COR-L47 (cell line): ENCODE data around the gene FBXL17.

Source experiments
- DNase-seq: peaks from one replicate; lab custom pipeline; 2025; lab: John Stamatoyannopoulos, UW

Gene FBXL17

DNA sequence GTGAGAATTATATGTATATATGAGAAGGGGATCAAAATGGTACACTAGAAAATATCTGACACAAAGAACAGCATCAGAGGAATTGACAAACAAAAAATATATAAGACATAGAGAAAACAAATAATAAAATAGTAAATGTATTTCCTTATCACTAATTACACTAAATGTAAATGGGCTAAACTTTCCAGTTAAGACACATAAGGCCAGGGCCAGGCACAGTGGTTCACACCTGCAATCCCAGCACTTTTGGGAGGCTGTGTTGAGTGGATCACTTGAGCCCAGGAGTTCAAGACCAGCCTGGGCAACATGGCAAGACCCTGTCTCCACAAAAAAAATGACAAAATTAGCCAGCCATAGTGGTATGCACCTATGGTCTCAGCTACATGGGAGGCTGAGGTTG is 8.5 kb downstream of the FBXL17 start:
- no peak for DNase-seq

DNA sequence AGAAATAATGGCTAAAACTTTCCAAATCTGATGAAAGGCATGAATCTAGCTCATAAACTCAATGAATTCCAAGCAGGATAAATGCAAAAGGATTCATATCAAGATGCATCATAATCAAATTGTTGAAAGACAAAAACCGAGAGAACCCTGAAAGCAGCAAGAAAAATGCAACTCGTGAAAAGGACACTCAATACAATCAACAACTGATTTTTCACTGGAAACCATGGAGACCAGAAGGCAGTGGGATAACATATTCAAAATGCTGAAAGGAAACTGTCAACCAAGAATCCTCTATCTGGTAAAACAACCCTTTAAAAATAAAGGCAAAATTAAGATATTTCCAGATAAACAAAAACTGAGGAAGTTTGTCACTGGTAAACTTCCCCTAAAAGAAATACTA is 9.5 kb downstream of the FBXL17 start:
- no peak for DNase-seq

DNA sequence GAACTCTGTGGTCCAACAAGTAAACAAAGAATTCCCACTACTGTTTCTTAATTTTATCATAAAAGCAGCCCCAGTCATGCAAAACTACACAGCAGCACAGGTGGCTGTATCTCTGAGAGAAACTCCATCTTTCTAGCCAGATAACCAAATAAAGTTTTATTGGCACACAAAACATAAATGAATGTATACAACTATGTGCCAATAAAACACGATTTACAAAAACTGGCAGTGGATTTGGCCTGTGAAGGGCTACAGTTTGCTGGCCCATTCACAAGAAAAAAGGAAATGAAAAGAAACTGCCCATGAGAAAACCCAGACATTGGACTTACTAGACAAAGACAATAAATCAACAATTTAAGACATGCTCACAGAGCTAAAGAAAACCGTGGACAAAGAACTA is 10.6 kb downstream of the FBXL17 start:
- no peak for DNase-seq

DNA sequence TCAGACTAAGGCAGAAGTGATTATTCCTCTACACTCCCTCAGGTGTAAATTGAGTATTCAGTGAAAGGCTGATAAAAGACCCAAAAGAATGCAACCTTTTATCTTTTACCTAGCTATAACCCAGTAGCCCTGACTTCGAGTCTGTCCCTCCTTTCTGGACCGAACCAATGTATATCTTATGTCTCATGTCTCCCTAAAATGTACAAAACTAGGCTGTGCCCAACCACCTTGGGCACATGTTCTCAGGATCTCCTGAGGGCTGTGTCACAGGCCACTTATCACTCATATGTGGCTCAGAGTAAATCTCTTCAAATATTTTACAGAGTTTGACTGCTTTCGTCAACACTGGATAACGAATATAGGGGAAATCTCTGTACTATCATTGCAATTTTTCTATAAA is 12.7 kb downstream of the FBXL17 start:
- DNase-seq, result no peak

DNA sequence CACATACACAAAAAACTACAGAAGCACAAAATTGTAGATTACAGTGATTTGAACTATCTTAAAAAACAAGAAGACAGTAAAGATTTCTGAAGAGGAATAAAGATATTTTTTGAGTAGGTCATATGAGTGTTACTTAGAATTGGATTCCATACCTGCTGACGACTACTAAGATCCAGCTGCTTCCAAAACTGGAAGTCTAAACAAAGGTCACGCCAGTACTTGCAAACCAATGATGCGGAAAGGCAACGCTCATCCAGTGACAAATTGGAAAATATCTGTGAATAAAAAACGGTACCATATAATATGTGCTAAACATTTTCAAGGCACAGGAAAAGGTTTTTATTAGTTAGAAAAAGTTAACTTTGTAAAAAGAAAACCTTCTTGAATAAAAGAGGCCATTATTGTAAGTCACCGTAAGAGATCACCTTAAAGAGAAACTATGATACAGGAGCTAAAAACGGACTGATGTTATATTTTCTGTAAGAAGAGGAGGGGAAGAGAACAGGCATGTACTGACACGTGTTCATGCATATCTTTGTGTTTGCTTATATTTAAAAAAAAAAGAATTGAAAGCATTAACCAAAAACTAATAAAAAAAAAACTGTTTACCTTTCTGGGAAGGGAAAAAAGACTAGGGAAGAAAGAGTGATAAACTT is 14.1 kb downstream of the FBXL17 start:
- DNase-seq, result no peak

DNA sequence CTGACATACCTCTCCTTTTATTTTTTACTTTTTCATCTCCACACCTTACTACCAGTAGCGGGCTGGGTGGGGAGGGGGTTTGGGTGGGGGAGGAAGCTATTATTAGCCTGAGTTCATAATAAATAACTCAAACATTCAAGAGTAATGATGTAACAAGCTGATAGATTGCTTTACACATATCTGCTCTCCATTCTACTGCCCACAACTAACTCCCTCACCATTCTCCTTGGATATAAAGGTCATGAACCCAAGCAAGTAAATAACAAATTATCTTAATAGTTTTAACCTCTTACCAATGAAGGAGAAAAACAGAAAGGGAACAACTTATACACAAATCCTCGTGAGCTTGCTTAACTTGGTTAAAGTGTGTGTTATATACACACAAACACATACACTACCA is 15.4 kb downstream of the FBXL17 start:
- no peak for DNase-seq

DNA sequence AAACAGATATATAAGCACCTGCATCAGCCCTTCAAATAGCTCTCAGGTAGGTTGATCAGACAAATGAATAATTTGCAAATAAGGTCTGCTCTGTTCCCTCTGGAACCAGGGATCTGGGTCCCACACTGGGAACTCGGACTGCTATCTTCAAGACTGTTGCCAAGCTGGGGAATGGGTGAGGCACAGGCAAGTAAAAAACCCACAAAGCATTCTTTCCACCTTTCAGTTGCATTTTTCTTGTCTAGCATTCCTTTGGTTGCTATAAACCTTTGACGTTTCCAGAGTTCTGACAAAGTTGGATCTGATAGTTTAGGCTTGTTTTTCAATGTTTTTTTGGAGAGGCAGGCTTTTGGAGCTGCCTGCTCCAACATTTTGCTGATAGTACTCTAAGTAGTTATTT is 20.1 kb downstream of the FBXL17 start:
- no peak for DNase-seq

DNA sequence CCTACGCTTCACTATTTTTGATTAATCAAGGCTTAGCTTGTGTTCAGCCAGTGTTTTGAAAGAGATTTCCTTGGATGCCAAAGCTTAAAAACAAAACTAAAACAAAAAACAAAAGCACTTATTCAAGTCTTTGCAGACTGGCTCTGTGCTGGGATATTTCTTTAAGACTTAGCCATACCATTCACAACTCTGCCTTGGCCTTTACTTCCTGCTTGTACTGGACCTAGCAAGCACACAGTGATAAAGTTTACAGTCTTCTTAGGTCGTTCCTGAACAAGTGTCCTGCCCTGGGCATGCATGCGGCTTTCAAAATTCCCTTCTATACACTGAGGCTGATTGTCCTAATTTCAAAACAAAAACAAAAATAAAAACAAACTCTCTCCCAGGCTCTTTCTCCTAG is 20.7 kb downstream of the FBXL17 start:
- no peak for DNase-seq

DNA sequence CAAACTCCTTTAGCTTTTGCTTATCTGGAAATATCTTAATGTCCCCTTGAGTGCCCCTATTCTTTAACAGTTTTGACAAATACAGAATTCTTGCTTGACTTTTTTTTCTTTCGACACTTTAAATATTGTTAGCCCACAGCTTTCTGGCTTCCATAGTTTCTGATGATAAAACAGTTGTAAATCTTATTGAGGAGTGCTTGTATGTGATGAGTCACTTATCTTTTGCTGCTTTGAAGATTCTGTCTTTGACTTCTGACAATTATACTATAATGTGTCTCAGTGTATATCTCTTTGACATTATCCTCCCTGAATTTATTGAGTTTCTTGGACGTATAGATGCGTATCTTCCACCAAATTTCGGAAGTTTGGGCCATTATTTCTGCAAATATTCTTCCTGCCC is 21.6 kb downstream of the FBXL17 start:
- DNase-seq, result no peak

DNA sequence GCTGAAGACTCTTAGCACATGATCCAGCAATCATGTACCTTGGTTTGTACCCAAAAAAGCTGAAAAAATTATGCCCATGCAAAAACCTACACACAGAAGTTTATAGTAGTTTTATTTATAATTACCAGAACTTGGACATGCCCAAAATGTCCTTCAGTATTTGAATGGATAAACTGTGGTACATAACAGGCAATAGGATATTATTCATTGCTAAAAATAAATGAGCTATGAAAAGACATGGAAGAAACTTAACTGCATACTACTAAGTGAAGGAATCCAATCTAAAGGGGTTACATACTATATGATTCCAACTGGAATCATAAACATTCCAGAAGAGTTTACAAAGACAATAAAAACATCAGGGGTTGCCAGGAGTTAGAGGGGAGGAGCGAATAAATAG is 25.6 kb downstream of the FBXL17 start:
- no peak for DNase-seq

DNA sequence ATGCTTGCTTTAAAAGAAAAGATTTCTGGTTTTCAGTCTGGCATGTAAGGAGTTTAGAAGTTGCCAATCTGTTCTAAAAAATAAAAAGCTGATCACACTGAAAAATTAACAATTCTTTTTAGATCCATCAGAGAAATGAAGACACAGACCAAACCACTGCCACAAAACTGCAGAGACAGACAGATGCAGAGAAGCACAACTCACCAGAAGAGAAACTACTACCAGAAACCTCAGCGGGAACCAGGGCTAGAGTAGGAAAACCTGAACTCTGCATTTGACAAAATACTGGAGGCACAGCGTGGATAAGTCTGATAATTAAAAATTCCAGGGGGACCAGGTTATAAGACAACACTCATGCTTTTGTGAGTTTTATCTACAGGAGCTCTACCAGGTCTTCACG is 28.8 kb downstream of the FBXL17 start:
- no peak for DNase-seq

DNA sequence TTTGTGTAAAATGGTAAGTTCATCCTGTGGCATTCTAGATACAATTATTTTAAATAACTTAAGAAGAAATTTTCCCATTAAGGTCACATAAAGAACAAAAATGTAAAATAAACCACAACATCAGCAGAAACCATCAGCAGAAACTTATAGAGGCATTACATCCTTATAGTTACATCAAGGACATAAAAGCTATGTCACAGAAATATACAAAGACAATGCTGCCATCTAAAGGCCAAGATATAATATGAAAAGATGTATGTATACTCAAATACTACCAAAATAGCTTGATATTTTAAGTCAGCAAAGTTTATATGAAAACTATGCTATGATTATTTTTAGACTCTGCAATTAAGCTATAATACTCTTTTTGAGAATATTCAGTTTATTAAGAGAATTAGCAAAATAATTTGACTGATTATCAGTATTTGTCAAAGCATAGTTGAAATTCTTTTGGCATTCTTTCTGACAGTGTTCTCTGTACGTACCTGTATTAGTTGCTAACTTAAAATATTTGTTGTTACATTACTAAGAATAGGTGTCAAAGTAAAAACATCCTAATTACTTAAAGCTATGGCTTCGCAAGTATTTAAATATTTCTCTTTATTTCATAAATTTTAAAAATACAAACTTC is 36.2 kb downstream of the FBXL17 start:
- peak; percentile 42 for DNase-seq

DNA sequence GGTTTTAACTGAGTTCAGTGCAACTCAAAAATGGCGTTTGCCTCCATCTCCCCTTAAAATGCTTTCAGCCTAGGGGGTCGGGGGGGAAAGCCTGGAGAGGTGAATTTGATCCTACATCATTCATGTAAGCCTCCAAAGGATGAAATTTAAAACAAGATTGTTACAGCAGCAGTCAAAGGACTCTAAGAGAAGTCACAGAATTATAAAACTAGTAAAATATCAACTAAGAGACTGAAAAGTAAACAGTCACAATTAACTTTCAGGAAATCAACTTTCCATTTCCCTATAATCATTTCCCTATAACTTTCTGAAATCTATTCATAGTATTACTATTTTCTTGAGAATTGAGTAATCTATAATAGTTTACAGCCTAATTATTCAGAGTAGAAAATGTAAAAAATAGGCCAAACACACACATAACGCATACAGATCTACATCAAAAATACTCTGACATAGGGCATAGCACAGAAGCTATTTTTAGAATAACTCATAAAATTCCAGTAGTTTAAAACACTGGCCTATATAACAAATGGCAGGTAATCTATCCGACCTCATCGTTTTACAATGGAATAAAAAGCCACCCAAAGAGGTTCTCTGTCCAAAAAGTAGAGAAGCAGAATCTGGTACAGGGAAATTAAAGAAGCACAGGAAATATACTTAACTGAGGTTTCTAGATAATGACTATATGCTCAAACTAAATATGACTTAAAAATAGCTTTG is 37.6 kb downstream of the FBXL17 start:
- DNase-seq, result no peak

DNA sequence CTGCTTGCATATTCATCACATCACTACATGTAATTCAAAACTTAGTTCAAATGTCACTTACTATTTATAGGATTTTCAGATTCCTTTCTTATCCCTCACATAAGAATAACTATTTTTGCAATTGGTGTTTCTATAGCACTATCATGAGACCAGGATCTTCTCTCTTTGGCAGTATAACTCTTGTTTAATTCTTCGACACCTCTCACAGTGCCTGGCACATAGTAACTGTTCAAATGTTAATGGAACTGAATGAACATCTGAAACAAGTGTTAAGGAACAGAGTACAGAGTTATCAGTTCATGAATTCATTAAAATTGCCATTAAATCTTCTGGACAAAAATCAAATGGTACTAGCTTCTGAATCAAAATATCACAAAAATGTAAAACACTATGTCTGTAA is 40.0 kb downstream of the FBXL17 start:
- DNase-seq, result no peak

DNA sequence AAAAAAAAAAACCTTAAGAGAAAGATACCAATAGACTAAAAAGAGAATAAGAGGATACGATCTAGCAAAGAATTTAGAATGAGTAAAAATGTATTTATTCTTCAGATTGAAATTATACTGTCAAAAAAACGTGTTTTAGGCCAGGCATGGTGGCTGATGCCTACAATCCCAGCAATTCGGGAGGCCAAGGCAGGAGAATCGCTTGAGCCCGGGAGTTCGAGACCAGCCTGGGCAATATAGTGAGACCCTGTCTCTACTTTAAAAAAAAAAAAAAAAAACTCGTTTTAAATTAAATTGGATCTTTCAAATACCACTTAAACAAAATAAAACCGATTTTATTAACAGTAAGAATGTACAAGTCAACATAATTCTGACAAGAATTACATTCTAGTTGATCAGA is 41.8 kb downstream of the FBXL17 start:
- no peak for DNase-seq

DNA sequence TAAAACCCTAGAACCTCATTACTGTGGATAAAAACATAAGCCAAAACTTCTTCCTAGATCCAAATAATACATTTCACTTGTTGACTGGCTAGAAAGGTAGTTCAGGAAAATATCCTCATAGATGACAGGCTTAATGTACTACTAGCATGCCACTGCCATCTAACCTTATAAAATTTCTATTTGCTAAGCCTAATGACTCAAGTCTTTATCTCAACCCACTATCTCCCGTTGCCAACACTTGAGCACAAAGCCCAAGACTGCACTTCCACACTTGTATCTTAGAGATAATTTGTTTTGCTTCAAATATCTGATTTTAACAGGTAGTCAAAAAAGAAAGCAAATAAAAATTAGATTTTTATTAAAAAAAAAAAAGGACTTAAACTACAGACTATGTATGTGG is 42.7 kb downstream of the FBXL17 start:
- DNase-seq, result no peak

DNA sequence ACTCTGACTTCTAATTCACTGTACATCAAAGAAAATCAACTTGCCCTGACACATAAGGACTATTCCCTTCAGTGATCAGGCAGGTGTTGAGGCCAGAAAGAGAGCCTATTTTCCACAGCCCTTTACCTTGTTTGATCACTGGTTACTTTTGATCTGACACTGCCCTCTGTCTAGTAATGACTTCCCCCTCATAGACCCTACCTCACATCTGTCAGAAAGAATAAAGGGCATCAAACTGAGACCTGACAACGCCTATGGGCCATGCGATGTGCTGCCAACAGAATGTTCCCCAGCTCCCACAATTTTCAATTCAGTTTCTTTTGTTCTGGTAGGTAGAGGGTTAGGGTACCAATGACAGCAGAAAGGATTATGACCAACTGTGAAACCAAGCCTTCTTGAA is 47.7 kb downstream of the FBXL17 start:
- DNase-seq, result no peak

DNA sequence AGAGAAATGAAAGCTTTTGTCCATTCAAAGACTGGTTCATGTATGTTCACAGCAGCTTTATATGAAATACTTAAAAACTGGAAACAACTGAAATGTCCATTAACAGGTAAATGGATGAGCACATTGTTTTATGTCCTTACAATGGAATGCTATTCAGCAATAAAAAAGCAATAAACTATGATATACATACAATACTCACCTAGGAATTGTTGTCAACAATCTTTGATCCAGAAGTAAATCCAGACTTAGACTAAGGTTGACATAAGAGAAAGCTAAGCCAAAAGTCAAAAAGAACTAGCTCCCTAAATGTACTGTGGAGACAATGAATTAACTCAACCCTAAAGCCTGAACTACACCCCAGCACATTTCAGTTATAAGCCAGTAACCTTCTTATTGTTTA is 54.9 kb downstream of the FBXL17 start:
- no peak for DNase-seq

DNA sequence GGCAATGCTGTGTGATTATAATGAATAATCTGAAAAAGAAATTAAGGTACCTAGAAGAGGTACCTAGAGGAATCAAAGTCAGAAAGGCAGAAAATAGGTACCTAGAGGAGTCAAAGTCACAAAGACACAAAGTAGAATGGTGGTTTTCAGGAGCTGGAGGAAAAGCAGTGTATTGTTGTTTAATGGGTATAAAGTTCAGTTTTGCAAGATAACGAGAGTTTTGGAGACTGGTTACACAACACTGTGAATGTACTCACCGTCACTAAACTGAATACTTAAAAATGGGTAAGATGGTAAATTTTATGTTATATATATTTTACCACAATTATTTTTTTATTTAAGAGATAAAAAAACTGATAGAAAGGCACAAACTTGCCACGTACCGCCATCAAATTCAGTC is 57.0 kb downstream of the FBXL17 start:
- no peak for DNase-seq

DNA sequence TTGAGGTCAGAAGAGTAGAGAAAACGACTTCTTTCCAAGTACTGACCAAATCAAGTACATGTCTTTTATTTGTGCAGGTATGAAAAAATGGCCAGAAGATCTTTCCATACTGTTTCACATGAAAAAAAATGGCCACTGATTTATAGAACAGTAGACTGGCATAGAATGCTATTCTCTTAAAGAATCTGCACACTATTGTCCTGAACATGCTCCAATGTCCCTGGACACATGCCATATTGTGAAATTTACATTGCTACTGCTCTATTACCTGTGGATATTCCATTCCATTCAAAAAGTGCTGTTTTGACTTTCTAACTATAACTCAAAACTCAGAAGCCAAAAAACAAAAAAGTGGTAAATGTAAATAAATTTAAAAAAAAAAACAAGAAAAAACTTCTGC is 60.6 kb downstream of the FBXL17 start:
- DNase-seq, result no peak

DNA sequence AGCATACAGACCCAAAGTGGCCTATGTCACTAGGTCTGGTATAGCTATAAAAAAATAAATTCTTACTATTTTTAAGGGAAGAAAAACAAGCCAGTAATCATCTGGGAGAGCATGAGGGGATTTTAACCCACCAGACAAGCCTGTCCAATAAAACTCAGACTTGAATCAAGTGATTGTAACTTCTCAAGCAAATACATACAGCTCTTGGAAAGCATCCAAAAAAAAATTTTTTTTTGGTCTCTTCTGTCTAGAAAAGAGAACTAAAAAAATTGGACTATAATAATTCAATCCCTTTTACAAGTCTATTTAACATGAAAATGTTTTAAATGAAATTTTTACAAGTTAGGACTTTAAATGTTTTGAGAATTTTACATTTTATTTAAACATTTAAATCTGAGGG is 61.7 kb downstream of the FBXL17 start:
- DNase-seq, result no peak

DNA sequence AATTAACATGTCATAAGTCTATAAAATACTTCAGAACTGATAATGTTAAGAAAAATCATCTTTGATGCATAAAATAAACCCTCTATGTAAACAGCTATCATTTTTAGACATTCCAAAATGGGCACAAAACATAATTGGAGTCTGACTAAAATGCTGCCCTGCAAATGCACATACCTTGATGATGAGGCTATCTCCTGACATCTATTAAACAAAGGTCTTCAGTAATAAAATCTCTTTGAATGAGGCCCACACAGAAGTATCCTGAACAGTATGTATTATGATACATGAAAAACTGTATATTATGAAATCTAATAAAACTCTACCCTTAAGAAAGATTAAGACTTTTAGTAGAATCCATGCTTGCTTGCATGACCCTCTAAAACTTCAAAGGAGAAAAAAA is 66.1 kb downstream of the FBXL17 start:
- no peak for DNase-seq

DNA sequence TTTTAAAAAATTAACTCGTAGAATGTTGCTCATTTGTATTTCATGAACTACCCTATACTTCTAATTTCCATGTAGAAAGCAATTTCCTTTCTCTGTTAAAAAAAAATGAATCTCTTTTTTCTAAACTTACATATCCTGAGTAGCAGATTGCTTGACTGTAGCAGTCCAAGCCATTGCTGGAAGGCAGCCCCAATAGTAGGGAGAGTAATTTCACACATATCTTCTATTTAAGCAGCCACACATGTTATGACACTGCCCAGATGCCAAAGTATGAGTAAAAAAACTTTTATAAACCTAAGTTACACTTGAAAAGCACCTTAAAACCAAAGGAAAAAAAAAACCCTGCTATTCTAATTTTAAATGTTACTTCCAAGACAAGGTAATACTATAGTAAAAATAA is 69.6 kb downstream of the FBXL17 start:
- no peak for DNase-seq

DNA sequence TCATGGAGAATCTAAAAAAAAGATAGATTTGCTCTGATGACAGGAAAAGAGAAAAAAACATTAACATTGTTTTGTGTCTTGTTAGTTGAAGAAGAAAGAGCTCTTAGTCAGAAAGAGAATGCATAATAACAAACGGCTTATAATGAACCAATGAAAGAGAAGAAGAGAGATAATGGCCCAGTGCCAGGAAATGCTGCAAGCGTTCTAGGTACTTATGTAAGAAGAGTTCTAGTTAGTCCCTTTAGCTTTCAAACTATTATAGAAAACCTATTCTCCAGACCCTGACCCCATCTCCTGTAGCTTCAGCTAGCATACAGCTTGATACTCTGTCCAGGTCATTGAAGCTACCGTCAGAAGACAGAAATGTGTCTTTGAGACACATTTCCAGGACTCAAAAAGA is 70.2 kb downstream of the FBXL17 start:
- DNase-seq, result no peak
